ENCODE data around the gene ADAMTS13. TPM values are rescaled to one million over a fixed set of nuclear protein-coding genes. Genes with fewer than 3 reads are reported as not detected.

The ADAMTS13 gene
- total and polyA plus RNA-seq, 2 donors (not counting 1 experiment from before 2014, with no cell fraction given) = 0.78 to 3.1 TPM

- Histone ChIP-seq H2AFZ (ENCODE audit: low read length) (no peak overlapping the region), H3K4me2 (ENCODE audit: extremely low read depth, insufficient read depth, low read length) (no peak overlapping the region), H3K79me2 (ENCODE audit: control insufficient read depth, insufficient read depth, low read length) (no peaks in the 10 kb centered on the region), H3K4me1 (ENCODE audit: control insufficient read depth, extremely low read depth, insufficient read depth, low read length) (peaks cover 2% of the 10 kb centered on the region), H3K27ac (ENCODE audit: insufficient read depth, low read length) (no peak overlapping the region), H3K36me3 (ENCODE audit: control insufficient read depth, insufficient read depth, low read length) (peaks cover 12% of the 10 kb centered on the region), H3K9ac (ENCODE audit: insufficient read depth, low read length) (no peak overlapping the region), H4K20me1 (ENCODE audit: control insufficient read depth, extremely low read depth, insufficient read depth, low read length) (no peaks in the 10 kb centered on the region), H3K4me3 (replicated peaks in 1 of 4; ENCODE audit: control extremely low read depth in 1 of 4, insufficient read depth in 1 of 4, low read depth in 3 of 4, low read length in 4 of 4) (no peak overlapping the region), H3K9me3 (ENCODE audit: control insufficient read depth, insufficient read depth, low read depth, low read length) (no peaks in the 10 kb centered on the region), H3K27me3 (ENCODE audit: control insufficient read depth, insufficient read depth, low read length) (no peaks in the 10 kb centered on the region)
- TF ChIP-seq EZH2 (IDR thresholded peaks at IDR 0.05; ENCODE audit: low read length, missing control alignments) = no peak
- TF ChIP-seq CTCF (conservative IDR thresholded peaks at IDR 0.05 in 1 of 2, IDR thresholded peaks at IDR 0.05 in 1 of 2; ENCODE audit: low read depth in 1 of 2, low read length in 2 of 2) = no peak
- DNase-seq (ENCODE audit: low read depth in 2 of 2) = no peak
These were observed 17.6 kb upstream of the ADAMTS13 start for GRCh38 chr9:133404454-133405002.

GRCh38 chr9:133405508-133406438, 16.4 kb upstream of the ADAMTS13 start:
- Histone ChIP-seq H4K20me1 (ENCODE audit: control insufficient read depth, extremely low read depth, insufficient read depth, low read length) (no peaks in the 10 kb centered on the region), H3K4me2 (ENCODE audit: extremely low read depth, insufficient read depth, low read length) (no peak overlapping the region), H3K4me3 (replicated peaks in 1 of 4; ENCODE audit: control extremely low read depth in 1 of 4, insufficient read depth in 1 of 4, low read depth in 3 of 4, low read length in 4 of 4) (no peak overlapping the region), H3K27me3 (ENCODE audit: control insufficient read depth, insufficient read depth, low read length) (no peaks in the 10 kb centered on the region), H3K27ac (ENCODE audit: insufficient read depth, low read length) (no peak overlapping the region), H3K4me1 (ENCODE audit: control insufficient read depth, extremely low read depth, insufficient read depth, low read length) (peaks cover 2% of the 10 kb centered on the region), H3K9ac (ENCODE audit: insufficient read depth, low read length) (no peak overlapping the region), H2AFZ (ENCODE audit: low read length) (no peak overlapping the region), H3K79me2 (ENCODE audit: control insufficient read depth, insufficient read depth, low read length) (no peaks in the 10 kb centered on the region), H3K36me3 (ENCODE audit: control insufficient read depth, insufficient read depth, low read length) (peaks cover 12% of the 10 kb centered on the region), H3K9me3 (ENCODE audit: control insufficient read depth, insufficient read depth, low read depth, low read length) (no peaks in the 10 kb centered on the region)
- DNase-seq (ENCODE audit: low read depth in 2 of 2) = peak in 1 of 2 donors; percentile 41
- no peak for TF ChIP-seq EZH2 (IDR thresholded peaks at IDR 0.05; ENCODE audit: low read length, missing control alignments)
- no peak for TF ChIP-seq CTCF (conservative IDR thresholded peaks at IDR 0.05 in 1 of 2, IDR thresholded peaks at IDR 0.05 in 1 of 2; ENCODE audit: low read depth in 1 of 2, low read length in 2 of 2)

GRCh38 chr9:133406480-133407307, 15.5 kb upstream of the ADAMTS13 start:
- H3K36me3 ChIP-seq (ENCODE audit: control insufficient read depth, insufficient read depth, low read length) = peaks cover 16% of the 10 kb centered on the region
- no peak for TF ChIP-seq EZH2 (IDR thresholded peaks at IDR 0.05; ENCODE audit: low read length, missing control alignments)
- peak; percentile 75 to 94 for TF ChIP-seq CTCF (conservative IDR thresholded peaks at IDR 0.05 in 1 of 2, IDR thresholded peaks at IDR 0.05 in 1 of 2; ENCODE audit: low read depth in 1 of 2, low read length in 2 of 2)
- H3K79me2 ChIP-seq (ENCODE audit: control insufficient read depth, insufficient read depth, low read length) = no peaks in the 10 kb centered on the region
- peak; percentile 56 to 69 for DNase-seq (ENCODE audit: low read depth in 2 of 2)
- no peaks in the 10 kb centered on the region for H4K20me1 ChIP-seq (ENCODE audit: control insufficient read depth, extremely low read depth, insufficient read depth, low read length)
- no peak overlapping the region for H3K4me2 ChIP-seq (ENCODE audit: extremely low read depth, insufficient read depth, low read length)
- H2AFZ ChIP-seq (ENCODE audit: low read length) = no peak overlapping the region
- H3K9me3 ChIP-seq (ENCODE audit: control insufficient read depth, insufficient read depth, low read depth, low read length) = no peaks in the 10 kb centered on the region
- H3K27ac ChIP-seq (ENCODE audit: insufficient read depth, low read length) = no peak overlapping the region
- H3K9ac ChIP-seq (ENCODE audit: insufficient read depth, low read length) = no peak overlapping the region
- no peak overlapping the region for H3K4me3 ChIP-seq (replicated peaks in 1 of 4; ENCODE audit: control extremely low read depth in 1 of 4, insufficient read depth in 1 of 4, low read depth in 3 of 4, low read length in 4 of 4)
- H3K27me3 ChIP-seq (ENCODE audit: control insufficient read depth, insufficient read depth, low read length) = no peaks in the 10 kb centered on the region
- peaks cover 2% of the 10 kb centered on the region for H3K4me1 ChIP-seq (ENCODE audit: control insufficient read depth, extremely low read depth, insufficient read depth, low read length)
